CD8-positive, alpha-beta memory T cell (primary cell): ENCODE measurements around the gene MICA. TPM values are rescaled to one million over a fixed set of nuclear protein-coding genes. Genes with fewer than 3 reads are reported as not detected.
"Not testable (repeated sequence)": the region's sequence is repeated elsewhere in the genome, so short reads cannot be mapped to it uniquely, and the experiment has no call there.

Experiments used
- CTCF ChIA-PET: fragments of 350-600 bp; sonication (Branson Sonifier 250); formaldehyde crosslinking; loops from one replicate; lab custom pipeline; 2021; ENCODE audit warnings: antibody characterized with exemption; lab: Charles Lee
- POLR2A ChIA-PET: fragments of 350-600 bp; sonication (Branson Sonifier 250); formaldehyde crosslinking; loops from one replicate; lab custom pipeline; 2021; ENCODE audit warnings: antibody characterized with exemption; lab: Charles Lee
- DNase-seq, 5 donors: peaks; one replicate each; pipeline versions ENCODE4 v3.0.0 to v3.0.0-alpha.2; 2020 to 2022; ENCODE audit warnings: mixed read lengths in 1 of 5
- H3K27ac ChIP-seq: one replicate; pipeline ENCODE4 v1.7.0; 2013; ENCODE audit warnings: low read depth, mild to moderate bottlenecking, low read length, moderate library complexity
- H3K27me3 ChIP-seq: 2 replicates; pipeline ENCODE4 v1.7.0; 2013; ENCODE audit warnings: low read length, mild to moderate bottlenecking; ENCODE audit not compliant: insufficient read depth, poor library complexity, severe bottlenecking
- H3K36me3 ChIP-seq: 2 replicates; pipeline ENCODE4 v1.7.0; 2013; ENCODE audit warnings: mild to moderate bottlenecking, low read length, moderate library complexity; ENCODE audit not compliant: insufficient read depth
- H3K4me1 ChIP-seq: 2 replicates; pipeline ENCODE4 v1.7.0; 2013; ENCODE audit warnings: mild to moderate bottlenecking, low read length, moderate library complexity; ENCODE audit not compliant: insufficient read depth
- H3K4me3 ChIP-seq: 2 replicates; pipeline ENCODE4 v1.7.0; 2013; ENCODE audit warnings: mild to moderate bottlenecking, low read length
- H3K9me3 ChIP-seq: 2 replicates; pipeline ENCODE4 v1.7.0; 2013; ENCODE audit warnings: mild to moderate bottlenecking, low read length
- H3K27ac Mint-ChIP-seq, 8 donors: one replicate each; pipeline ENCODE4 v1.8.0; 2020 to 2021; ENCODE audit warnings: mixed read lengths in 8 of 8, mild to moderate bottlenecking in 6 of 8, inconsistent platforms in 3 of 8, moderate library complexity in 3 of 8
- H3K27me3 Mint-ChIP-seq, 2 donors: one replicate each; pipeline ENCODE4 v1.8.0; 2020 to 2021; ENCODE audit warnings: mixed read lengths in 2 of 2, mild to moderate bottlenecking in 1 of 2, moderate library complexity in 1 of 2
- H3K36me3 Mint-ChIP-seq, 3 donors: one replicate each; pipeline ENCODE4 v1.8.0; 2020 to 2021; ENCODE audit warnings: mixed read lengths in 3 of 3, inconsistent platforms in 1 of 3, mild to moderate bottlenecking in 1 of 3
- H3K4me1 Mint-ChIP-seq, 3 donors: one replicate each; pipeline ENCODE4 v1.8.0; 2020 to 2021; ENCODE audit warnings: mixed read lengths in 3 of 3, inconsistent platforms in 1 of 3, mild to moderate bottlenecking in 1 of 3
- H3K4me3 Mint-ChIP-seq, 7 donors: one replicate each; pipeline ENCODE4 v1.8.0; 2020 to 2021; ENCODE audit warnings: mixed read lengths in 7 of 7, mild to moderate bottlenecking in 6 of 7, moderate library complexity in 4 of 7, inconsistent platforms in 2 of 7
- H3K9me3 Mint-ChIP-seq, 5 donors: one replicate each; pipeline ENCODE4 v1.8.0; 2020 to 2022; ENCODE audit warnings: mixed read lengths in 5 of 5, mild to moderate bottlenecking in 3 of 5, moderate library complexity in 2 of 5, inconsistent platforms in 1 of 5
- polyA plus RNA-seq: library from polyadenylated mRNA; unstranded; fragments of 300-500 nt; fragmentation: Illumina TruSeq; gene quantifications from one replicate; pipeline ENCODE4 v1.2.3, GENCODE V29; 2021
- total RNA-seq, 2 experiments: library from RNA; stranded (reverse); gene quantifications; one replicate each; pipeline ENCODE4 v1.2.3, GENCODE V29; 2021

MICA gene
- total and polyA plus RNA-seq, 3 experiments from 2014 or later = 8.2 to 12.8 (median 12.4) TPM

DNA sequence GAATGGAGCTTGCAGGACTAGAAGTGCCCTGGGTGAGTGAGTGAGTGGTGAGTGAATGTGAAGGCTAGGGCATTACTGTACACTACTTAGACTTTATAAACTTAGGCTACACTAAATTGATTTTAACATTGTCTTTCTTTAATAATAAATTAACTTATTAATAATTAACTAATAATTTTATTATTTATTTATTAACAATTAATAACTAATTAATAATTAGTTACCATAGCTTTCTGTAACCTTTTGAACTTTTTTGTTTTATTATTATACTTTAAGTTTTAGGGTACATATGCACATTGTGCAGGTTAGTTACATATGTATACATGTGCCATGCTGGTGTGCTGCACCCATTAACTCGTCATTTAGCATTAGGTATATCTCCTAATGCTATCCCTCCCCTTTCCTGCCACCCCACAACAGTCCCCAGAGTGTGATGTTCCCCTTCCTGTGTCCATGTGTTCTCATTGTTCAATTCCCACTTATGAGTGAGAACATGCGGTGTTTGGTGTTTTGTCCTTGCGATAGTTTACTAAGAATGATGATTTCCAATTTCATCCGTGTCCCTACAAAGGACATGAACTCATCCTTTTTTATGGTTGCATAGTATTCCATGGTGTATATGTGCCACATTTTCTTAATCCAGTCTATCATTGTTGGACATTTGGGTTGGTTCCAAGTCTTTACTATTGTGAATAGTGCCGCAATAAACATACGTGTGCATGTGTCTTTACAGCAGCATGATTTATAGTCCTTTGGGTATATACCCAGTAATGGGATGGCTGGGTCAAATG is 43.8 kb downstream of the MICA start:
- POLR2A ChIA-PET, H3K27ac ChIP-seq, H3K9me3 Mint-ChIP-seq, H3K36me3 Mint-ChIP-seq, H3K4me1 Mint-ChIP-seq, H3K4me1 ChIP-seq, H3K4me3 ChIP-seq, H3K27me3 ChIP-seq, DNase-seq, H3K9me3 ChIP-seq, H3K4me3 Mint-ChIP-seq, H3K36me3 ChIP-seq, H3K27ac Mint-ChIP-seq: not testable (repeated sequence)
- H3K27me3 Mint-ChIP-seq = peaks cover 8 to 34% of the 10 kb centered on the region in 2 donors
- CTCF ChIA-PET = interaction anchor here (0.5 kb wide), 1 partner anchor 367 kb away, joined by 3 read pairs; no protein-coding TSS in a partner anchor

GRCh38 chr6:31450751-31451150 is 47.4 kb downstream of the MICA start:
- DNase-seq = no peak
- peaks cover 8 to 33% of the 10 kb centered on the region in 2 donors for H3K27me3 Mint-ChIP-seq
- no peaks in the 10 kb centered on the region for H3K36me3 ChIP-seq
- no peaks in the 10 kb centered on the region for H3K9me3 ChIP-seq
- POLR2A ChIA-PET = no interaction called here
- H3K4me3 Mint-ChIP-seq = no peak overlapping the region
- H3K4me1 ChIP-seq = no peaks in the 10 kb centered on the region
- peaks cover 9 to 16% (median 9%) of the 10 kb centered on the region in 5 donors for H3K9me3 Mint-ChIP-seq
- no peaks in the 10 kb centered on the region for H3K4me1 Mint-ChIP-seq
- no peaks in the 10 kb centered on the region for H3K27me3 ChIP-seq
- no peak overlapping the region for H3K4me3 ChIP-seq
- no peak overlapping the region for H3K27ac ChIP-seq
- CTCF ChIA-PET = no interaction called here
- peaks cover 0 to 12% (median 0%) of the 10 kb centered on the region in 3 donors for H3K36me3 Mint-ChIP-seq
- H3K27ac Mint-ChIP-seq = no peak overlapping the region

DNA sequence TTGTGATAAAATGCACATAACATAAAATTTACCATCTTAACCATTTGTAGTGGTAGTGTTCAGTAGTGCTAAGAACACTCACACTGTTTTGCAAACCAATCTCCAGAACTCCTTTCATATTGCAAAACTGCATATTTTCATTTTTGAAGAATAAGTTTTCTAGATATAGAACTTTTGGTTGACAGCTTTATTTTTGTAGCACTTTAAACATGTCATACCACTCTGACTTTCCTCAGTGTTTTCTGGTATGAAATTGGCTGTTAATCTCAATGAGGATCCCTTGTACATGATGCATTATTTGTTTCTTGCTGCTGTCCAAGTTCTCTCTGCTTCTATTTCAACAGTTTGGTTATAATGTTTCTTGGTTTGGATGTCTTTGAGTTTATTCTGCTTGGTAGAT is 49.5 kb downstream of the MICA start:
- no peak overlapping the region for H3K27ac Mint-ChIP-seq
- POLR2A ChIA-PET = no interaction called here
- CTCF ChIA-PET = interaction anchor here (1.2 kb wide), 1 partner anchor 10 kb away, joined by 5 read pairs; no protein-coding TSS in a partner anchor
- no peak overlapping the region for H3K27ac ChIP-seq
- H3K4me3 Mint-ChIP-seq = no peak overlapping the region
- DNase-seq = no peak
- no peaks in the 10 kb centered on the region for H3K4me1 ChIP-seq
- H3K9me3 ChIP-seq = no peaks in the 10 kb centered on the region
- no peak overlapping the region for H3K4me3 ChIP-seq
- no peaks in the 10 kb centered on the region for H3K27me3 ChIP-seq
- H3K36me3 Mint-ChIP-seq = peaks cover 0 to 12% (median 0%) of the 10 kb centered on the region in 3 donors
- H3K4me1 Mint-ChIP-seq = no peaks in the 10 kb centered on the region
- peaks cover 9 to 16% (median 9%) of the 10 kb centered on the region in 5 donors for H3K9me3 Mint-ChIP-seq
- peaks cover 2 to 32% of the 10 kb centered on the region in 2 donors for H3K27me3 Mint-ChIP-seq
- no peaks in the 10 kb centered on the region for H3K36me3 ChIP-seq

DNA sequence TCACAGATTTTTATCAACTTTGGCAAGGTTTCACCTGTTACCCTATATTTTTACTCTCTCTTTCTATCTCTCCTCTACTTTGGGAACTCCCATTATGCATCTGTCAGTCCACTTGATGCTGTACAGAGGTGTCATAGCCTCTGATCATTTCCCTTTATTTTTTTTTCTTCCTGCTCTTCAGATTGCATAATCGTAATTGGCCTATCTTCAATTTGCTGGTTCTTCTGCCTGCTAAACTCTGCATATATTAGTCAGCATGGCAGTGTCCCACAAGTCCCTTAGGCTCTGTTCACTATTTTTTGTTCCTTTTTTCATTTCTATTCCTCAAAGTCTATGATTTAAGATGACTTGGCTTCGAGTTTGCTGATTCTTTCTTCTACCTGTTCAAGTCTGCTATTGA is 49.9 kb downstream of the MICA start:
- Histone ChIP-seq H3K36me3 (no peaks in the 10 kb centered on the region), H3K4me1 (no peaks in the 10 kb centered on the region), H3K9me3 (no peaks in the 10 kb centered on the region), H3K4me3 (no peak overlapping the region), H3K27ac (no peak overlapping the region), H3K27me3 (no peaks in the 10 kb centered on the region)
- no peak for DNase-seq
- CTCF ChIA-PET = no interaction called here
- peaks cover 2 to 32% of the 10 kb centered on the region in 2 donors for H3K27me3 Mint-ChIP-seq
- peaks cover 0 to 12% (median 0%) of the 10 kb centered on the region in 3 donors for H3K36me3 Mint-ChIP-seq
- no peak overlapping the region for H3K27ac Mint-ChIP-seq
- H3K4me1 Mint-ChIP-seq = no peaks in the 10 kb centered on the region
- H3K9me3 Mint-ChIP-seq = peaks cover 9 to 16% (median 9%) of the 10 kb centered on the region in 5 donors
- no peak overlapping the region for H3K4me3 Mint-ChIP-seq
- POLR2A ChIA-PET = no interaction called here

- CTCF ChIA-PET = not testable (repeated sequence)
- H3K4me3 Mint-ChIP-seq = peak overlapping the region in 2 of 7 donors; percentile 44 to 66
These were observed 56.5 kb downstream of the MICA start for GRCh38 chr6:31459864-31460263.

GRCh38 chr6:31460361-31461025 is 57.1 kb downstream of the MICA start:
- ChIA-PET CTCF (interaction anchor here (1.1 kb wide), 1 partner anchor 60 kb away, joined by 4 read pairs; no protein-coding TSS in a partner anchor), POLR2A (no interaction called here)
- H3K27me3 ChIP-seq = no peaks in the 10 kb centered on the region
- no peak overlapping the region for H3K4me3 ChIP-seq
- peaks cover 25% of the 10 kb centered on the region for H3K4me1 ChIP-seq
- no peaks in the 10 kb centered on the region for H3K36me3 ChIP-seq
- DNase-seq = no peak
- no peak overlapping the region for H3K27ac ChIP-seq
- Mint-ChIP-seq H3K27me3 (peaks cover 0 to 4% of the 10 kb centered on the region in 2 donors), H3K4me1 (peaks cover 37 to 43% (median 41%) of the 10 kb centered on the region in 3 donors), H3K4me3 (peak overlapping the region in 4 of 7 donors; percentile 4 to 100 (median 34)), H3K9me3 (no peaks in the 10 kb centered on the region), H3K27ac (peak overlapping the region in 7 of 8 donors; percentile 17 to 100 (median 75)), H3K36me3 (peaks cover 12 to 28% (median 15%) of the 10 kb centered on the region in 3 donors)
- H3K9me3 ChIP-seq = no peaks in the 10 kb centered on the region

More at GRCh38 chr6:31459864-31460263, 56.5 kb downstream of the MICA start:
- H3K27ac ChIP-seq, H3K4me3 ChIP-seq, H3K9me3 ChIP-seq, DNase-seq, H3K9me3 Mint-ChIP-seq, H3K27me3 Mint-ChIP-seq, H3K27me3 ChIP-seq, POLR2A ChIA-PET, H3K36me3 ChIP-seq: not testable (repeated sequence)
- peaks cover 19% of the 10 kb centered on the region for H3K4me1 ChIP-seq
- Mint-ChIP-seq H3K4me1 (peaks cover 30 to 37% (median 35%) of the 10 kb centered on the region in 3 donors), H3K36me3 (peaks cover 9 to 22% (median 12%) of the 10 kb centered on the region in 3 donors), H3K27ac (peak overlapping the region in 3 of 8 donors; percentile 14 to 50 (median 21))

DNA sequence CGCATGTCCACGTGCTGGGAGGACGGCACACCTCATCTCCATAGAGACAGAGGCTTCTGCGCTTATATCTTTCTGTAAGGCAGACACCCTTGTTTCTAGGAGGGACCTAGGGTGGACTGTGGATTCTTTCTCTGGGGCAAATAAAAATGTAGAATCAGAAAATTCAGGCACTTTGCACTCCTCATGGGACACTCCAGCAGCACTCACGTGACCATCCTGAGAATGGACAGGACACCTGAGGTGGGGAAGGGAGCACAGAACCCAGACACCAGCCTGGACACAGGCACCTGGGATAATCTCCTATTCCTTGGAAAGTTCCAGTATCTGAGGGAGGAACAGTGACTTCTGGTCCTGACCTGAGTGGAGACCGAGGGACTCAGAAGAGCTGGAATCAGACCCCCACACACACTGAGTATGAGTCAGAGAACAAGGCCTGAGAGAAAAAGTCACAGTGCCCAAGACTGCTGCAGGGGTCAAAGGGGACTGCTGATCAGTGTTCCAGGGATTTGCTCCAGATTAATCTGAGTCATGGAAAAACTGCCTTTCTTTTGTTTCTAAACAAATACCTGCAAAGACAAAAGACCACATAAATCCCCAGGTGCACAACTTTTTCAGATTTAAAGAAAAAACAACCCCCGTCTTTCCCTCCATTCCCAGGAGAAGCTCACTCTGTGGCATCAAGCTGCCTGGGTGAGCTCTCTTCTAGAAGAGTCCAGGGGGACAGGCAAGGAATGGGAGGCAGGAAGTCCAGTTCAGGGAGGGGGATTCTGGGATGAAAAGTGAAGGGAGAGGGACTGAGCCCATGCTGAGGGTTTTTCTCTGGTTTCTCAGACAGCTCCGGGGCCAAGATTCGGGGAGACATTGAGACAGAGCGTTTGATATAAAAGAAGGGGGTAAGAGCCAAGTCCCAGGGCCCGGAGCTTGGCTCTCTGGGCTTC is 58.9 kb downstream of the MICA start:
- H3K4me1 Mint-ChIP-seq = peaks cover 55 to 61% (median 60%) of the 10 kb centered on the region in 3 donors

More for the DNA sequence above, 58.9 kb downstream of the MICA start:
- Histone ChIP-seq H3K9me3 (no peaks in the 10 kb centered on the region), H3K27me3 (no peaks in the 10 kb centered on the region), H3K4me3 (peak overlapping the region; percentile 92), H3K27ac (peak overlapping the region; percentile 96), H3K36me3 (no peaks in the 10 kb centered on the region), H3K4me1 (peaks cover 43% of the 10 kb centered on the region)
- POLR2A ChIA-PET = interaction anchor here (0.5 to 1.1 kb wide), 9 partner anchors 16 to 1382 kb away, joined by 3 to 7 read pairs (median 3); partner anchors contain the start of gene DDX39B
- no peaks in the 10 kb centered on the region for H3K9me3 Mint-ChIP-seq
- peaks cover 0 to under 1% of the 10 kb centered on the region in 2 donors for H3K27me3 Mint-ChIP-seq
- H3K36me3 Mint-ChIP-seq = peaks cover 15 to 46% (median 17%) of the 10 kb centered on the region in 3 donors
- peak overlapping the region; percentile 97 to 100 (median 100) for H3K27ac Mint-ChIP-seq
- peak overlapping the region; percentile 99 to 100 (median 99) for H3K4me3 Mint-ChIP-seq
- CTCF ChIA-PET = interaction anchor here (0.7 to 2.3 kb wide), 4 partner anchors 12 to 1376 kb away, joined by 3 to 8 read pairs (median 3); partner anchors contain the start of gene TAP2
- no peak for DNase-seq
